ENCODE data around the gene HEMGN. TPM values are rescaled to one million over a fixed set of nuclear protein-coding genes. Genes with fewer than 3 reads are reported as not detected.

The HEMGN gene, protein sequence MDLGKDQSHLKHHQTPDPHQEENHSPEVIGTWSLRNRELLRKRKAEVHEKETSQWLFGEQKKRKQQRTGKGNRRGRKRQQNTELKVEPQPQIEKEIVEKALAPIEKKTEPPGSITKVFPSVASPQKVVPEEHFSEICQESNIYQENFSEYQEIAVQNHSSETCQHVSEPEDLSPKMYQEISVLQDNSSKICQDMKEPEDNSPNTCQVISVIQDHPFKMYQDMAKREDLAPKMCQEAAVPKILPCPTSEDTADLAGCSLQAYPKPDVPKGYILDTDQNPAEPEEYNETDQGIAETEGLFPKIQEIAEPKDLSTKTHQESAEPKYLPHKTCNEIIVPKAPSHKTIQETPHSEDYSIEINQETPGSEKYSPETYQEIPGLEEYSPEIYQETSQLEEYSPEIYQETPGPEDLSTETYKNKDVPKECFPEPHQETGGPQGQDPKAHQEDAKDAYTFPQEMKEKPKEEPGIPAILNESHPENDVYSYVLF
- total RNA-seq (10 to 100 TPM; 11.8 to 43.5 TPM), polyA plus RNA-seq (ENCODE audit: insufficient read depth, low read depth, low replicate concordance) (22.2 TPM)
- long read RNA-seq, donor 1, result 0 reads
- long read RNA-seq, donor 2, result 0 reads

DNA sequence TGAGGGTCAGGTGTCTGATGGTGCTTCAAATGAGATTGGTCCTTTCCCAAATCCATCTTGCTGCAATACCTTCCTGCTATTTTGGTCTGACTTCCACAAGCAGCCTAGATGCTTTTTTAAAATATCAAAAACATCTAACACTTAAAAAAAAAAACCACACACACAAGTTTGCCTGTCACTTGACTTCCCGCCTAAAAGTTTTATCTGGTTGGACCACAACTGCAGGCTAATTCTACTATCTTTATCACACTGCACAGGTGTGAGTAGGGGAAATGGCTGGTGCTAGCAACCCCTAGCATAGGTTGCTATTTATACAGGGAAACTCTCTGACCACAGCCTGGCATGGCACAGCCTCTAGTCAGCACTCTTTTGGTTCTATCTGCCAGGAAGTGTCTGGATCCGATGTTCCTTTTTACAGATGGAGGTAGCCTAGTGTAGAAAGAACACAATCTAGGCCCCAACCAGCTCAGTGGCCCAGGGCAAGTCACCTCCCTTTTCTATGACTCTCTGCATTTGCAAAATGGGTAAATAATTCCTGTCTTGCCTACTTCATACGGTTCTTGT is at the start of gene HEMGN:
HEMGN (minus strand) TSS at position 92 of the 564 bp plus-strand sequence; CDS start at position 56, 36 bp downstream.
- Histone ChIP-seq H3K27ac (no peak within 1 kb of the TSS), H3K4me3 (no peak within 1 kb of the TSS), H3K4me1 (no peaks in the 10 kb centered on the region), H3K27me3 (no peaks in the 10 kb centered on the region), H3K9me3 (no peaks in the 10 kb centered on the region), H3K36me3 (ENCODE audit: low read depth, missing control alignments) (no peaks in the 10 kb centered on the region)
- DNase-seq, result no peak
- intact Hi-C loops (cut with DNase I; ENCODE audit: low total_unique reads), result no loop called here
- TF ChIP-seq POLR2A (IDR thresholded peaks at IDR 0.05) (no peak), CTCF (IDR thresholded peaks at IDR 0.05) (no peak)
- 76 to 78% methylated on average over 3 of the region's 3 CpGs for WGBS, 2 donors

GRCh38 chr9:97987487-97987886 is 49.5 kb upstream of the HEMGN start:
- Histone ChIP-seq H3K4me3 (no peak overlapping the region), H3K27ac (no peak overlapping the region), H3K36me3 (ENCODE audit: low read depth, missing control alignments) (no peaks in the 10 kb centered on the region), H3K4me1 (no peaks in the 10 kb centered on the region), H3K27me3 (no peaks in the 10 kb centered on the region), H3K9me3 (no peaks in the 10 kb centered on the region)
- 73% methylated on average over 5 of the region's 5 CpGs for WGBS, 2 donors
- intact Hi-C loops (cut with DNase I; ENCODE audit: low total_unique reads), result no loop called here
- no peak for DNase-seq
- TF ChIP-seq POLR2A (IDR thresholded peaks at IDR 0.05) (no peak), CTCF (IDR thresholded peaks at IDR 0.05) (no peak)

GRCh38 chr9:97985058-97985861 is 47.3 kb upstream of the HEMGN start:
- WGBS, 2 donors, result 22 to 27% methylated on average over 22 to 40 of the region's 59 CpGs
- Histone ChIP-seq H3K4me1 (peaks cover 14% of the 10 kb centered on the region), H3K9me3 (no peaks in the 10 kb centered on the region), H3K4me3 (peak overlapping the region; percentile 99), H3K36me3 (ENCODE audit: low read depth, missing control alignments) (no peaks in the 10 kb centered on the region), H3K27me3 (no peaks in the 10 kb centered on the region), H3K27ac (peak overlapping the region; percentile 97 to 99)
- DNase-seq, result peak; percentile 43
- intact Hi-C loops (cut with DNase I; ENCODE audit: low total_unique reads), result no loop called here
- TF ChIP-seq POLR2A (IDR thresholded peaks at IDR 0.05), result no peak

GRCh38 chr9:97984188-97985057 is 46.5 kb upstream of the HEMGN start:
- intact Hi-C loops (cut with DNase I; ENCODE audit: low total_unique reads), result no loop called here
- WGBS, 2 donors, result 0 to 1% methylated on average over 22 to 84 of the region's 116 CpGs
- TF ChIP-seq POLR2A (IDR thresholded peaks at IDR 0.05), result no peak
- no peak for TF ChIP-seq CTCF (IDR thresholded peaks at IDR 0.05)
- H3K27ac ChIP-seq, result peak overlapping the region; percentile 97 to 99
- H3K4me1 ChIP-seq, result peaks cover 15% of the 10 kb centered on the region
- peak; percentile 76 for DNase-seq
- peak overlapping the region; percentile 99 for H3K4me3 ChIP-seq
- no peaks in the 10 kb centered on the region for H3K9me3 ChIP-seq
- no peaks in the 10 kb centered on the region for H3K36me3 ChIP-seq (ENCODE audit: low read depth, missing control alignments)
- H3K27me3 ChIP-seq, result no peaks in the 10 kb centered on the region
